K562 (cell line): Measurements from ENCODE around the gene PPP1R10. TPM values are rescaled to one million over a fixed set of nuclear protein-coding genes. Genes with fewer than 3 reads are reported as not detected.

ENCODE experiments used
- ELF2 ChIP-seq: fragments of 250-450 bp; sonication (Bioruptor Pico); IDR thresholded peaks from 2 replicates; pipeline ENCODE4 v1.5.0; 2021; ENCODE audit warnings: mild to moderate bottlenecking
- GABPB2 ChIP-seq: fragments of 250-450 bp; sonication (Bioruptor Pico); conservative IDR thresholded peaks from 2 replicates; pipeline ENCODE4 v1.5.1; 2021; ENCODE audit warnings: mild to moderate bottlenecking
- MTA3 ChIP-seq: fragments of 450-650 bp; formaldehyde crosslinking; IDR thresholded peaks from 2 replicates; pipeline ENCODE4 v1.6.1; 2017; ENCODE audit warnings: mild to moderate bottlenecking, borderline replicate concordance
- NUFIP1 ChIP-seq: fragments of 450-650 bp; IDR thresholded peaks from 2 replicates; pipeline ENCODE4 v1.6.1; 2018; ENCODE audit not compliant: partially characterized antibody
- POLR2B ChIP-seq: fragments of 450-650 bp; IDR thresholded peaks from 2 replicates; pipeline ENCODE4 v1.6.1; 2018; ENCODE audit warnings: low read depth; ENCODE audit not compliant: partially characterized antibody
- RFX1 ChIP-seq: fragments of 450-650 bp; IDR thresholded peaks from 2 replicates; pipeline ENCODE4 v1.6.1; 2016; ENCODE audit warnings: mild to moderate bottlenecking, moderate library complexity
- ZFPM2 ChIP-seq: fragments of 250-450 bp; sonication (Bioruptor Pico); IDR thresholded peaks from 2 replicates; pipeline ENCODE4 v1.5.1; 2022; ENCODE audit warnings: mild to moderate bottlenecking
- ZNF324 ChIP-seq: fragments of 250-450 bp; sonication (Bioruptor Pico); IDR thresholded peaks from 2 replicates; pipeline ENCODE4 v1.4.0; 2020; ENCODE audit warnings: mild to moderate bottlenecking
- ZNF436 ChIP-seq: fragments of 250-450, 450-650 bp; sonication (Bioruptor Pico); formaldehyde crosslinking; IDR thresholded peaks from 2 replicates; pipeline ENCODE4 v1.7.0; 2020; ENCODE audit warnings: mild to moderate bottlenecking
- ZNF77 ChIP-seq: fragments of 250-450 bp; sonication (Bioruptor Pico); IDR thresholded peaks from 2 replicates; pipeline ENCODE4 v1.5.0; 2020
- ZNF830 ChIP-seq: fragments of 250-450 bp; sonication (Bioruptor Pico); IDR thresholded peaks from 2 replicates; pipeline ENCODE4 v1.5.0; 2021; ENCODE audit warnings: mild to moderate bottlenecking
- polyA plus RNA-seq, 8 experiments: library from polyadenylated mRNA; depleted of rRNA in 4 of 8; stranded (reverse) in 5 of 8; unstranded in 3 of 8; fragments of >200 nt; fragmentation: Nextera tagmentation in 2 of 8; fragmentation: Illumina TruSeq in 1 of 8; extraction: Ambion mirVana in 2 of 8; extraction: Trizol in 1 of 8; gene quantifications; 2 replicates each; pipeline versions ENCODE4 v1.2.1 to v1.2.3, GENCODE V29; 2011 to 2014; ENCODE audit warnings: inconsistent platforms in 1 of 8, missing spikeins in 1 of 8
- total RNA-seq, 7 experiments: library from RNA; depleted of rRNA in 6 of 7; stranded (reverse); fragments of >200 nt in 6 of 7; fragmentation: Illumina TruSeq in 2 of 7; extraction: Trizol in 2 of 7; gene quantifications; 2 replicates each; pipeline versions ENCODE4 v1.2.1 to v1.2.3, GENCODE V29; 2011 to 2021; ENCODE audit warnings: low replicate concordance in 1 of 7
- TF ChIP-seq, protein P1 (sequence below), 2 experiments: fragments of 450-650 bp in 1 of 2; sonication (generic) in 1 of 2; formaldehyde crosslinking in 1 of 2; IDR thresholded peaks; 2 replicates each; pipeline versions ENCODE4 v1.7.1 to v1.9.0; 2016 to 2022; ENCODE audit warnings: inconsistent platforms in 1 of 2, mild to moderate bottlenecking in 1 of 2, missing genetic modification reagents in 1 of 2
- TF ChIP-seq, protein P2 (sequence below): fragments of 250-450 bp; sonication (Bioruptor Pico); IDR thresholded peaks from 2 replicates; pipeline ENCODE4 v1.5.0; 2020; ENCODE audit warnings: mild to moderate bottlenecking
- TF ChIP-seq, protein P3 (sequence below): sonication (generic); formaldehyde crosslinking; IDR thresholded peaks from 2 replicates; pipeline ENCODE4 v1.8.0; 2022; ENCODE audit warnings: missing genetic modification reagents, mild to moderate bottlenecking, borderline replicate concordance

PPP1R10 gene
- total and polyA plus RNA-seq, 9 of the 15 experiments (the other 6 are each of a cell fraction or from before 2014, with no cell fraction given): 14.1 to 65.5 (median 32.6) TPM

DNA sequence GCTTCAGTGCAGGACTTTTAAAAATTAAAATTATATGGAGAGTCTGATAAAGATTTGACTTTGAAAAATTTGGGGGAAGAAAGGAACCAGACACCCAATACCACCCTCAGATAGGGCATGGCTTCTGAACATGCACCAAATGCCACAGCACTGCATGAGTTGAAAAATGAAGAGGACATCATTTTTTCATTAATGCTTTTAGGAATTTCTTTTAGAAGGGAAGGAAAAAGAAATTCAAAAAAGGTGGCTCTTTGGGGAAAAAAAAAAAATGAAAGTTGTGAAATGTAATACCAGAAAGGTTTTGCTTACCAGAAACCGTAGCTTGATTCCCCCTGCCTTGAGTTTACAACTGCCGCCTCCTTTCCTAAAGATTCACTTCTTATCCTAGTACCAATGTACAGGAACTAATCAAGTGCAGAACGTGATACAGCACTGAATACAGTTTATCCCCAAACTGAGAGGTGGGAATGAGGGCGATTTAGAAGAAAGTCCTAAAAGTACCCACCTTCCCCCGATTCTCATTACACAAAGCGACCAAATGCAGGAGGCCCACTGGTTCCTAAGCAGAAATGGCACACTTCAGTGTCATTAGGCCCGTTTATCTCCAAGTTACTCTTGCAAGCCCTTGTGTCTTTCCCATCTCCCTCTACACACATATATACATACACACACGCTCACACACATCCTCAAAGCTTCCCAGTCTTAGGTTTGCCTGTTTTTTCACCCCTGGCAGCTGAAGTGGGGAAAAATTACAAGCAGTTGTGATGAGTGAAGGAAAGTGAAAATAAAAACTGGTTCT is 2.8 kb downstream of the PPP1R10 start (continued):
- TF ChIP-seq, protein P1, sequence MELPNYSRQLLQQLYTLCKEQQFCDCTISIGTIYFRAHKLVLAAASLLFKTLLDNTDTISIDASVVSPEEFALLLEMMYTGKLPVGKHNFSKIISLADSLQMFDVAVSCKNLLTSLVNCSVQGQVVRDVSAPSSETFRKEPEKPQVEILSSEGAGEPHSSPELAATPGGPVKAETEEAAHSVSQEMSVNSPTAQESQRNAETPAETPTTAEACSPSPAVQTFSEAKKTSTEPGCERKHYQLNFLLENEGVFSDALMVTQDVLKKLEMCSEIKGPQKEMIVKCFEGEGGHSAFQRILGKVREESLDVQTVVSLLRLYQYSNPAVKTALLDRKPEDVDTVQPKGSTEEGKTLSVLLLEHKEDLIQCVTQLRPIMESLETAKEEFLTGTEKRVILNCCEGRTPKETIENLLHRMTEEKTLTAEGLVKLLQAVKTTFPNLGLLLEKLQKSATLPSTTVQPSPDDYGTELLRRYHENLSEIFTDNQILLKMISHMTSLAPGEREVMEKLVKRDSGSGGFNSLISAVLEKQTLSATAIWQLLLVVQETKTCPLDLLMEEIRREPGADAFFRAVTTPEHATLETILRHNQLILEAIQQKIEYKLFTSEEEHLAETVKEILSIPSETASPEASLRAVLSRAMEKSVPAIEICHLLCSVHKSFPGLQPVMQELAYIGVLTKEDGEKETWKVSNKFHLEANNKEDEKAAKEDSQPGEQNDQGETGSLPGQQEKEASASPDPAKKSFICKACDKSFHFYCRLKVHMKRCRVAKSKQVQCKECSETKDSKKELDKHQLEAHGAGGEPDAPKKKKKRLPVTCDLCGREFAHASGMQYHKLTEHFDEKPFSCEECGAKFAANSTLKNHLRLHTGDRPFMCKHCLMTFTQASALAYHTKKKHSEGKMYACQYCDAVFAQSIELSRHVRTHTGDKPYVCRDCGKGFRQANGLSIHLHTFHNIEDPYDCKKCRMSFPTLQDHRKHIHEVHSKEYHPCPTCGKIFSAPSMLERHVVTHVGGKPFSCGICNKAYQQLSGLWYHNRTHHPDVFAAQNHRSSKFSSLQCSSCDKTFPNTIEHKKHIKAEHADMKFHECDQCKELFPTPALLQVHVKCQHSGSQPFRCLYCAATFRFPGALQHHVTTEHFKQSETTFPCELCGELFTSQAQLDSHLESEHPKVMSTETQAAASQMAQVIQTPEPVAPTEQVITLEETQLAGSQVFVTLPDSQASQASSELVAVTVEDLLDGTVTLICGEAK (IDR thresholded peaks at IDR 0.05): peak; percentile 49; the same call in 1 of the 2 replicates
- TF ChIP-seq, protein P1 (CRISPR knock-in tag; IDR thresholded peaks at IDR 0.05): no peak
- TF ChIP-seq, protein P2, sequence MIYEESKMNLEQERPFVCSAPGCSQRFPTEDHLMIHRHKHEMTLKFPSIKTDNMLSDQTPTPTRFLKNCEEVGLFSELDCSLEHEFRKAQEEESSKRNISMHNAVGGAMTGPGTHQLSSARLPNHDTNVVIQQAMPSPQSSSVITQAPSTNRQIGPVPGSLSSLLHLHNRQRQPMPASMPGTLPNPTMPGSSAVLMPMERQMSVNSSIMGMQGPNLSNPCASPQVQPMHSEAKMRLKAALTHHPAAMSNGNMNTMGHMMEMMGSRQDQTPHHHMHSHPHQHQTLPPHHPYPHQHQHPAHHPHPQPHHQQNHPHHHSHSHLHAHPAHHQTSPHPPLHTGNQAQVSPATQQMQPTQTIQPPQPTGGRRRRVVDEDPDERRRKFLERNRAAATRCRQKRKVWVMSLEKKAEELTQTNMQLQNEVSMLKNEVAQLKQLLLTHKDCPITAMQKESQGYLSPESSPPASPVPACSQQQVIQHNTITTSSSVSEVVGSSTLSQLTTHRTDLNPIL: peak; percentile 68; the same call in 1 of the 2 replicates
- TF ChIP-seq MTA3 (peak; percentile 60), POLR2B (peak; percentile 50), ZNF830 (CRISPR knock-in tag) (peak; percentile 90), NUFIP1 (no peak), ZFPM2 (CRISPR knock-in tag) (peak; percentile 41; the same call in 1 of the 2 replicates), ZNF324 (CRISPR knock-in tag) (peak; percentile 24; the same call in 1 of the 2 replicates), ELF2 (CRISPR knock-in tag) (peak; percentile 9; the same call in 1 of the 2 replicates), ZNF436 (CRISPR knock-in tag) (0 out of 2 replicates have a peak, but pooled peaks have one; percentile 3), RFX1 (no peak), ZNF77 (0 out of 2 replicates have a peak, but pooled peaks have one; percentile 73), GABPB2 (CRISPR knock-in tag) (peak; percentile 85)
- TF ChIP-seq, protein P3, sequence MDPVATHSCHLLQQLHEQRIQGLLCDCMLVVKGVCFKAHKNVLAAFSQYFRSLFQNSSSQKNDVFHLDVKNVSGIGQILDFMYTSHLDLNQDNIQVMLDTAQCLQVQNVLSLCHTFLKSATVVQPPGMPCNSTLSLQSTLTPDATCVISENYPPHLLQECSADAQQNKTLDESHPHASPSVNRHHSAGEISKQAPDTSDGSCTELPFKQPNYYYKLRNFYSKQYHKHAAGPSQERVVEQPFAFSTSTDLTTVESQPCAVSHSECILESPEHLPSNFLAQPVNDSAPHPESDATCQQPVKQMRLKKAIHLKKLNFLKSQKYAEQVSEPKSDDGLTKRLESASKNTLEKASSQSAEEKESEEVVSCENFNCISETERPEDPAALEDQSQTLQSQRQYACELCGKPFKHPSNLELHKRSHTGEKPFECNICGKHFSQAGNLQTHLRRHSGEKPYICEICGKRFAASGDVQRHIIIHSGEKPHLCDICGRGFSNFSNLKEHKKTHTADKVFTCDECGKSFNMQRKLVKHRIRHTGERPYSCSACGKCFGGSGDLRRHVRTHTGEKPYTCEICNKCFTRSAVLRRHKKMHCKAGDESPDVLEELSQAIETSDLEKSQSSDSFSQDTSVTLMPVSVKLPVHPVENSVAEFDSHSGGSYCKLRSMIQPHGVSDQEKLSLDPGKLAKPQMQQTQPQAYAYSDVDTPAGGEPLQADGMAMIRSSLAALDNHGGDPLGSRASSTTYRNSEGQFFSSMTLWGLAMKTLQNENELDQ: peak; percentile 66; the same call in 1 of the 2 replicates
